Sigmoid colon (tissue), 4 donors: ENCODE results near the gene LAMA3.
A peak's percentile ranks its signal among the peaks of the same experiment; 100 is the strongest.

ENCODE experiments used
- EP300 ChIP-seq, 4 donors: sonication (generic); formaldehyde crosslinking; IDR thresholded peaks; one replicate each; pipeline ENCODE4 v1.6.1; 2017; ENCODE audit warnings: antibody characterized with exemption in 4 of 4
- POLR2AphosphoS5 ChIP-seq, 4 donors: sonication (generic); formaldehyde crosslinking; IDR thresholded peaks; one replicate each; pipeline ENCODE4 v1.6.1; 2017; ENCODE audit warnings: antibody characterized with exemption in 4 of 4
- TF ChIP-seq, protein P1 (sequence below), 4 experiments: fragments of 450-650 bp in 3 of 4; fragments of 200-600 bp in 1 of 4; IDR thresholded peaks; one replicate each; pipeline ENCODE4 v1.5.1; 2016 to 2019; ENCODE audit warnings: antibody characterized with exemption in 4 of 4, mild to moderate bottlenecking in 3 of 4, moderate library complexity in 2 of 4

DNA sequence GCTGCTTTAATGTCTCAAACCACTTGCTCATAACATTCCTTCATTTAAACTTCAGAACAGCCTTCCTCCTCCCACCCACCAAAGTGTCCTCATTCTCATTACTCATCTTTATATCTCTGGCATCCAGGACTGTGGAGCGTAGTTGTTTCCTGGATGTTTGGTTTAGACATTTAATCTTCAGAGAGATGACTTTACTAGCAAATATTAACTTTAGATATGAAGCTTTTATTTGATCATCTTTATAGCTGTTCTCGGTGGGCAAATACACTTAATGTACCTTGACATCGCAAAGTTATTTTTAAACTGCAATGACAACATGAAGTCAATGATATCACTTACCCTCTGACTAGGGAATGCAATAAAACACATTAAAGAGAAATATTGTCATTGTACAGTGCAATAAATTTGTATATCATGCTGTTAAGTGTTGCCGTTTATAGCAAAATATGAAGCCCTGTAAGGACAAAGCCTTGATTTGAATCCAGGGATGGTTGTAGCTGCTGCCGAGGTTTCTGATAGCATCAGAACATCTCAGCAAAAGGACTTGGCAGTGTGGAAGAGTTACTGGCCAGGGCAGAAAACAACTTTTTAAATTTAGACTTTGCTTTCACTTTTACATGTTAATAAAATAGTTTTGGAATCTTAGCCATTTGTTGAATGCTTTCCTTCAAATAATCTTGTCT lies 4.6 kb upstream of the LAMA3 start:
- TF ChIP-seq EP300 (IDR thresholded peaks at IDR 0.05): no peak
- TF ChIP-seq, protein P1, sequence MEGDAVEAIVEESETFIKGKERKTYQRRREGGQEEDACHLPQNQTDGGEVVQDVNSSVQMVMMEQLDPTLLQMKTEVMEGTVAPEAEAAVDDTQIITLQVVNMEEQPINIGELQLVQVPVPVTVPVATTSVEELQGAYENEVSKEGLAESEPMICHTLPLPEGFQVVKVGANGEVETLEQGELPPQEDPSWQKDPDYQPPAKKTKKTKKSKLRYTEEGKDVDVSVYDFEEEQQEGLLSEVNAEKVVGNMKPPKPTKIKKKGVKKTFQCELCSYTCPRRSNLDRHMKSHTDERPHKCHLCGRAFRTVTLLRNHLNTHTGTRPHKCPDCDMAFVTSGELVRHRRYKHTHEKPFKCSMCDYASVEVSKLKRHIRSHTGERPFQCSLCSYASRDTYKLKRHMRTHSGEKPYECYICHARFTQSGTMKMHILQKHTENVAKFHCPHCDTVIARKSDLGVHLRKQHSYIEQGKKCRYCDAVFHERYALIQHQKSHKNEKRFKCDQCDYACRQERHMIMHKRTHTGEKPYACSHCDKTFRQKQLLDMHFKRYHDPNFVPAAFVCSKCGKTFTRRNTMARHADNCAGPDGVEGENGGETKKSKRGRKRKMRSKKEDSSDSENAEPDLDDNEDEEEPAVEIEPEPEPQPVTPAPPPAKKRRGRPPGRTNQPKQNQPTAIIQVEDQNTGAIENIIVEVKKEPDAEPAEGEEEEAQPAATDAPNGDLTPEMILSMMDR (IDR thresholded peaks at IDR 0.05): no peak
- peak in 2 of 4 donors; percentile 26 to 29 for TF ChIP-seq POLR2AphosphoS5 (IDR thresholded peaks at IDR 0.05)
